GM18505 (cell line): ENCODE results near the gene KITLG.

Source experiments
- ATAC-seq: cut with Tn5 transposase; IDR thresholded peaks from one replicate; pipeline ENCODE4 v1.9.1; 2021; ENCODE audit not compliant: unreplicated experiment
- POLR2A ChIP-seq: IDR thresholded peaks from 4 replicates; pipeline ENCODE4 v1.6.1; 2011; ENCODE audit warnings: borderline replicate concordance; ENCODE audit not compliant: insufficient read depth, insufficient read length; ENCODE audit errors: extremely low read depth

The KITLG gene

DNA sequence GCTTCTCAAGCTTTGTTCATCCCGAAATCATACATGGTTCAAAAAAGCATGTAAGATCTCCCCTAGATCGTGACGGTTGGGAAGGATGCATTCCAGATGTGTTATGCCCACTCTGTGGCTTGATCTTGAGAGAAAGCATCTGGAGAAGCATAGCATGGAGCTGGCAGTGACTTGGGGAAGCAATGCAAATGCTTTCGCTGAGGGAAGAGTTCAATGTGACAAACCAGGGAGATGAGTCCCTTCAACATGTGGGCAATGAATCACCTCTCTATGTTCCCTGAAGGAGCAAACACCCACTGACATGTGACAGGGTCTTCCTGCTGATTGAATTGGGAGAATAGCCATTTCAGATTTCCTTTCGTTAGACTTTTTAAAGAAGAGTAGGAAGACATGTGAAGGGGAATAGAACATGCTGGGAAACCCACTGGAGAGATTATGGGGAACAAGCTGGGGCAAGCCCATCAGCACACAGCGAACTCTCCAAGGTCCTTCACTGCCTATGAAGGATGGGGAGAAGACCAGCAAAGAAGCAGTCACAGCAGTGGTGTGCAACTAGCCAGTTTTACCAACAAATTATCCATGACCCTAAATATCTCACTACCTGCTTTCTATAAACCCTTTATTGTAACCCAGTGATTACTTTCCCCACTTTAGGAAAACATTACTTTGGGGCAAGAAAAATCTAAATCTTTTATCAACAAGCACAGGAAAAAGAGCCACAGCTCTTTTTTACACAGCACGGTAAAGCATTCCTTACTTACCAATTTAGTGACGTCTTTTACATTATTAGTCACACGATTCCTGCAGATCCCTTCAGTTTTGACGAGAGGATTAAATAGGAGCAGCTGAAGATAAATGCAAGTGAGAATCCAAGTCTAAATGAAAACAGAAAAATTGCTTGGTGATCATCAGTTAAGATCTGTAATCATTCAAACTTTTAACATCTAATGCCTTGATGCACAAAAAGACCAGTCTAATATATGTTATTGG is 35.0 kb downstream of the KITLG start:
- ATAC-seq = no peak
- TF ChIP-seq POLR2A = no peak

DNA sequence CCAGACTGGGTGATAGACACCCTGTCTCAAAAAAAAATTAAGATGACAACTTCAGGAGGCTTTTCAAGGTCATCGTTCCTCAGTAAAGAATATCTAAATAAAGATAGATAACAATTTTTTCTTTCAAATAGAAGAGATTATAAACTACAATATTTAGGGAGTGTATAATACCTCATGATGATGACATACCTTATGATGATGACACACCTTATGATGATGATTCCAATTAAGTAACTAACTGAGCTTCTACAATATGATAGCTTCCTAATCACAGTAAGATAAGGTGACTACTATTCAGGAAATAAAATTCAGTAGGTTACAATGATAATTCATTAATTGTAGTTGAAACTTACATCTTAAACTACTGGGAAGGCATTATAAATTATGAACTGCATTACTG is 40.4 kb downstream of the KITLG start:
- ATAC-seq = no peak
- no peak for TF ChIP-seq POLR2A

DNA sequence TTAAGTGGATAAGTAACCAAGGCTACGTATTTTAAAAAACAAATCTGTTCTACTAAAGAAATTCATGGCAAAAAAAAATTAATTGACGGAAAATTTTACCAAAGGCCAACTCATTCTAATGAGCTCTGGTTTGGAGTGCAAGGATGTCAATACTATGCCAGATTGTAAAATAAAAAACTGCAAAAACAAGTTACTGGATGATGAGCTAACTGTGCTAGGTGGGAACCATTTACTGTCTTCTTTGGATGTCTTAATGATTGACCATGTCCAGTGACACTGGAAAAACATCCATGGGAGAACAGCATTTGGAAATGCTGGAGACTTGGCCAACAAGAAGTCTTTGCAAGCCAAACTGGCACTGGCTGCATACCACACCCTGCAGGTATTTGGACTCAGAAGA is 41.6 kb downstream of the KITLG start:
- no peak for TF ChIP-seq POLR2A
- ATAC-seq = no peak

DNA sequence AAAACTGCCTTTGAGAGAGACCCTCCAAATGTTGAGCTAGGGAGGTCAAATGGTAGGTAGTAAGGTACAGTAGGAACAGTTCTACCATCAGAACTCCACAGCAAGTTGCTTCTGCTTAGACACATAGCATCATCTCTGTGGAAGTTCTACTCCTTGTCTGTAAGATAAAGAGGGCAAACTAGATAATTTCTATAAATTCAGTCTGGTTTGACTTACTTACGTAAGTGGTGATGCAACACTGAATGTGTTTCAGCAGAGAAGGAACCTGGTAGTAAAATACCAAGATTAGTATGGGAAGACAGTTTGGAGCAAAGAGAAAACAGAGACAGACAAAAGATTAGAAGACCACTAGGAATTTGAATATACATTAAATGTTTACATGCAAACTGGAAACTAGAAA is 42.0 kb downstream of the KITLG start:
- TF ChIP-seq POLR2A = no peak

DNA sequence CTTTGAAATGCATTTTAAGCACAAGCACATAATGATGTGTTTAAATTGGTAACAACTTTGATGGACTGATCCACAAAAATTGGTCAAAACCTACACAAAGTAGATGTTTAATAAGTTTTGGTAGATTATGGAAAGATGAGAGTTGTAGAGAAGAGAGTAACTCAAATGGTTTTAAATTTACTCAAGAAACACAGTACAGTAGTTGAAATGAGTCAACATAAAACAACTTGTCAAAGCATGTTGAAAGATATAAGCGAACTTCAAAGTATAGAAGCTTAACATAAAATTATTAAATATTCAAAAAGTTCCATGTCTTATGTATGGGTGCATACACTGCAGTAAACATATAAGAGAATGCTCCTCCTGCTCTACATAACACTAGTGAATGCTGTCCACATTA is 49.4 kb downstream of the KITLG start:
- TF ChIP-seq POLR2A = no peak
- ATAC-seq = no peak

More for the DNA sequence above, 42.0 kb downstream of the KITLG start:
- ATAC-seq = no peak

DNA sequence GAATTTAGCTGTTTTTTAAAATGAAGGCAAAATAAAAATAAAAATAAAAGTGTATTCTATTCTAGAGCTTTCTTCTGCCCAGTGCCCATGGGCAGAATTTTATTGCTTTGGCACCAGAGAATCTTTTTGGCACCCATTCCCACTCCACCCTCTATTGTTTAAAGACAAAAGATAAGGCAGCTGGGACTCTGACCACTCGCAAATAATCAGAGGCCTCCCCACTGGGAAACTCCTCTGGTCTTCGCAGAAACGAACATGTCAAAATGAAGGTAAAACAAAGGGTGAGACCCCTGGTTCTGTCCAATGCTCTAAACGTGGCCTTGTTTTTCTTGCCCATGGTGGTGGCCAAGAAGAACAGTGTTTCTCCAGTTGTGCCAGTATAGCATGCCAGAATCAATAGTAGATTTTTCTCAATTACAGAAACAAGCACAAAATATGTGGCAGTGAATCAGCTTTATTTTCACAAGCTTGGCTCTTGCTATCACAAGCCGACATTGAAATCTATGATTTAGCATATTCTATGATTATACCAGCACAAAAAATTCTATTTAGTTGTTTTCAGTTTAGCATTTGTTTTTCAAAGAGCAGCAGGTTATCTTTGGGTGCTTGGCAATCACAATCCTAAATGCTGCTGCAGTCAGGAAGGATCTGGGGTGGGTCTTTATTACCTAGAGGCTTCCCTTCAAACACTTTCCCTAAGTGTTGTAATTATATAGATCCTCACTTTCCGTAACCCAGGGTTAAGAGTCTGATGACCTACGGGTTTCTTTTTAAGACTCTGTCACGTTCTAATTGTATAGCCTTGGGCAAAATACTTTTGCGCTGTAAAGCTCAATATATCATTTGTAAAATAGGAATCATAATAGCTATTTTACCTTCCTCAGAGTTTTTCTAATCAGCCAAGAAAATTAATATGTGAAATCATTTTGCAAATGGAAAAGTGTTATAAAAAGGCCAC is 50.5 kb downstream of the KITLG start:
- TF ChIP-seq POLR2A = no peak
- ATAC-seq = no peak

DNA sequence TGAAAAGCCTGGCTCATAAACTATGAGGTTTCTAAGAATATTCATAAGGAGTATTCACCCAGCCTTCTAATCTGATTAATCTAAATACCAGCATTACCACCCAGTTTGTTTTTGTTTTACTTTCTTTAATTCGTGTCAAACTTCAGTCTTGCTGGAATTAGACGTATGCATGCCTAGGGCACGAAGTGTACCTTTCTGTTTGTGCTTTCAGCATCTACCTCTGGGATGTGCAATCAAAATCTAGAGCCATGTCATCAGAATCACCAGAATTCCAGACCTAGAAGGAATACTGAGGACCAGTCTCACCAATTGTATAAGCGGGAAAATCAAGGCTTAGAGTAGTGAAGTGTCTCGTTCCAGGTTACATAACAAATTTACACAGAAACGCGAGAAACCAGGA is 57.3 kb downstream of the KITLG start:
- ATAC-seq = no peak
- TF ChIP-seq POLR2A = no peak

DNA sequence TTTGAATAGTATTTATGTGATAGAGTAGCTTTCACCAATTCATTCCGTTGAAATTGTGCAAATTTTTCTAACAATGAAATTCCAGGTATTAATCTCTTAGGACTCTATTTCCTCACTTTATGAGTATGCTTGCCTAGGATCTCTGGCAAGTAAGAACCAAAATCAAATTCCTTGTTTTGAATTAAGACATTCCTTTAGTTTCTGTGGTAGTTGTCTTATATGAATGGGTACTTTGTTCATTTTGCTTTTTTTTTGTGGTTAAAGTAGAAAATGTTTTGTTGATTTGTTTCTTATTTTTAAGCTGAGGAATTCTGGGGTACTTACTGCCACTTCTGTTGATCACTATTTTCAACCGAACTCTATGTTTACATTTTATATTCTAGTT is 59.8 kb downstream of the KITLG start:
- TF ChIP-seq POLR2A = no peak
- no peak for ATAC-seq

DNA sequence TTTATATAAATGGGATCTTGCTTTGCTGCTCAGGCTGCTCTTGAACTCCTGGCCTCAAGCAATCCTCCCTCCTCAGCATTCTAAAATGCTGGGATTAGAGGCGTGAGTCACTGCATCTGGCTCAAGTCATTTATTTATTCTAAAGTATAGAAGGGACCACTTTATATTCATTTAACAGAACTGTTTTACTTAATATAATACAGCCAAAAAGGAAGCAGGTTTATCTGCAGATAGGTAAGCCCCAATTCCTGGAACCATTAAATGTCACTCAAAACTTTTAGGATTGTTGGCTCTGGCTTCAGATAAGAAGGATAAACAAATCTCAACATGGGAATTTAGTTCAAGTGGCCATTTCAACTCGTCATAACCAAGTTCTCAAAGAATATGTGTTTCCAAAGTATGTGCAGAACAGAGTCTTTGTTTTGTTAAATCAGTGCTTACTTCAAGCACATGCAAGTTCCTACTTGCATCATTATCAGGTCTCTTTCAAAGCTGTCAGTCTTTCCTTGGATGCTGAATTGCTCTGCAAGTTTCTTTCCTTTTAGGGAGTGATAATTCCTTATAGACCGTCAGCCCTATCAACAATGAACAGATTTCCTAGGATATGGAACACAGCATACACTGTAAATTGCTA is 60.4 kb downstream of the KITLG start:
- no peak for TF ChIP-seq POLR2A
- no peak for ATAC-seq

DNA sequence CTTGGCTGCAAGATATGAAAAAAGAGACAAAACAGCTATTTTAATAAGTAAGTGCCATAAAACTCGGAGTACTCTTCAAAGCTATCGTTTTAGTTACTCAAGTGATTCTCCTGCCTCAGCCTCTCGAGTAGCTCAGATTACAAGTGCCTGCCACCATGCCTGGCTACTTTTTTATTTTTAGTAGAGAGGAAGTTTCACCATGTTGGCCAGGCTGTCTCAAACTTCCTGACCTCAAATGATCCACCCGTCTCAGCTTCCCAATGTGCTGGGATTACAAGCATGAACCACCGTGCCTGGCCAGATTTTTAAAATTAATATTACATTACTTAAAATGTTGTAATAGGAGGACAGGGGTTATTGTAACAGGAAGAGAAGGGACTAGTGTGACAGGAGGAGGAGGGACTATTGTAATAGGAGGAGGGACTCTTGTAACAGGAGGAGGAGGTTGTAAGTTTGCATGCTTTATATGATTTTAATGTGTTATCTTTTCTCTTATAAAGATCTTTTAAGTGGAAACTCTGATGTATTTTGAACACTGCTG is 61.3 kb downstream of the KITLG start:
- ATAC-seq = no peak

DNA sequence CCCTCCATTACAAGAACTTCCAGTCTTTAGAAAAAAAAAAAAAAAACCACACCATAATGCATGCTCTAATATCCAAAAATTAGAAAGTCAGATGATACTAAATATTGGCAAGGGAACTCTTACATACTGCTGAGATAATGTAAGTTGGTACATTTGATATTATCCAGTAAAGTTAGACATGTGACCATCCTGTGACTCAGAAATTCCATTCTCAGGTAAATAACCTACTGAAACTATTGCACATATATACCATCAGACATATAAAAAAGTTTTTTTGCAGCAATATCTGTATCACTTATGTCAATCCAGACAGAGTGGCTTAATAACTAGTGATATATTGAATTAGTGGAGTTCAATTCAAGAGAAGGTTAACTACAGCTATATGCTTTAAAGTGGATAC is 63.5 kb downstream of the KITLG start:
- no peak for TF ChIP-seq POLR2A
- no peak for ATAC-seq

More for the DNA sequence above, 61.3 kb downstream of the KITLG start:
- TF ChIP-seq POLR2A = no peak

DNA sequence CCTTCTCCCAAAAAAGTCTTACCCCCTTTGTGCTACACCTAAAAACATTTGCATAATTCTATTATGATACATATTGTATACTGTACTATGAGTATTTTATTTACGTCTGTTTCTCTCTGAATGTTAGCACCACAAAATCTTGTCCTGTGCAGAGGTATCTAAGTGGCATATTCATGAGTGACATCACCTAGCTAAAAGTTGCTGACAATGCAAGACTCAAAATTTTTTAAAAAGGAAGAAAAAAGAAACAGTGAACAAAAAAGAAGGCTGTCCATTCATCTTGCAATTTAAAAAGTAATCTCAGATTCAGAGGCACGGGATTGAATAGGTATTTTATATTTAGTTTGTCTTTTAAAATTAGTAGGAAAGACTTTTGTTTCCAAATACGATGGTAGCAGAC is 69.4 kb downstream of the KITLG start:
- TF ChIP-seq POLR2A = no peak
- no peak for ATAC-seq

DNA sequence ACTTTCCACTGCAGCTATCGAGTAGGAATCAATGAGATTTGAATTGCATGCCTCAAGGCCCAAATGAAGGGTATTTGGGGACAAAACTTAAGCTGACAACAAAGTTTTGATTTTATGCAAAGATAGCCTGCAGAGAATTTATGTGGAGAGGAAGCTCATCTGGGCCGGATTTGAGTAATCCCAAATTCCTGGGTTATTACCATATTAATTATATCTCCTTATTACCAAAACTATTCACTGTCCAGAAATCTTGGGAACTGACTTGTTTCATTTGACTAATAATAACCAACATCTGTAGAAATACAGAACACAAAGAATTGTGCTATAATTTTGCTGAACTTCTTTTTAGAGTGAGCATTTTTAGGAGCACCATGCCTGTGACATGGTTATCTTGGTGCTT is 70.4 kb downstream of the KITLG start:
- ATAC-seq = no peak
- TF ChIP-seq POLR2A = no peak
